ENCODE results near the gene ZP1. TPM values are rescaled to one million over a fixed set of nuclear protein-coding genes. Genes with fewer than 3 reads are reported as not detected.
"Not testable (repeated sequence)": the region's sequence is repeated elsewhere in the genome, so short reads cannot be mapped to it uniquely, and the experiment has no call there.

Gene ZP1
- under 1 TPM in 1 of 2 experiments, not detected in 1; 0.34 TPM for total RNA-seq

- peaks cover 2% of the 10 kb centered on the region for H3K27me3 Mint-ChIP-seq (ENCODE audit: low read depth)
- H3K36me3 Mint-ChIP-seq (ENCODE audit: low read depth), result peaks cover 4% of the 10 kb centered on the region
- peaks cover 86% of the 10 kb centered on the region for H3K4me1 Mint-ChIP-seq (ENCODE audit: low read depth)
- POLR2A ChIA-PET, result interaction anchor here (0.7 to 1.3 kb wide), 3 partner anchors 12 to 30 kb away, joined by 3 to 4 read pairs (median 3); no protein-coding TSS in a partner anchor
- DNase-seq (no peak), ATAC-seq (no peak)
- CTCF ChIA-PET, result interaction anchor here (1.0 to 12.6 kb wide), 5 partner anchors 11 to 37 kb away, joined by 3 to 122 read pairs (median 12); partner anchors contain the start of gene PTGDR2
- H3K9me3 Mint-ChIP-seq (ENCODE audit: insufficient read depth), result no peaks in the 10 kb centered on the region
- H3K27ac Mint-ChIP-seq, result peak within 1 kb of the TSS; percentile 87
- peak within 1 kb of the TSS; percentile 61 for H3K4me3 Mint-ChIP-seq
These were observed at the start of gene ZP1 for GRCh38 chr11:60866911-60867870. TSS of gene ZP1 (plus strand) at chr11:60867542. CDS start at chr11:60867562, 20 bp downstream.

GRCh38 chr11:60818057-60818456, 49.3 kb upstream of the ZP1 start:
- DNase-seq (no peak), ATAC-seq (no peak)
- no peak overlapping the region for H3K27ac Mint-ChIP-seq
- H3K27me3 Mint-ChIP-seq (ENCODE audit: low read depth), result peaks cover 8% of the 10 kb centered on the region
- CTCF ChIA-PET, result no interaction called here
- POLR2A ChIA-PET, result no interaction called here
- H3K36me3 Mint-ChIP-seq (ENCODE audit: low read depth), result peaks cover 6% of the 10 kb centered on the region
- no peak overlapping the region for H3K4me3 Mint-ChIP-seq
- H3K4me1 Mint-ChIP-seq (ENCODE audit: low read depth), result no peaks in the 10 kb centered on the region
- H3K9me3 Mint-ChIP-seq (ENCODE audit: insufficient read depth), result peaks cover 15% of the 10 kb centered on the region

- Mint-ChIP-seq H3K4me1 (ENCODE audit: low read depth) (no peaks in the 10 kb centered on the region), H3K36me3 (ENCODE audit: low read depth) (no peaks in the 10 kb centered on the region), H3K27me3 (ENCODE audit: low read depth) (peaks cover 6% of the 10 kb centered on the region), H3K9me3 (ENCODE audit: insufficient read depth) (peaks cover 7% of the 10 kb centered on the region), H3K4me3 (no peak overlapping the region), H3K27ac (no peak overlapping the region)
- DNase-seq (no peak), ATAC-seq (peak; percentile 15)
- ChIA-PET POLR2A (no interaction called here), CTCF (interaction anchor here (1.0 to 3.6 kb wide), 3 partner anchors 10 to 77 kb away, joined by 4 to 29 read pairs (median 16); no protein-coding TSS in a partner anchor)
These were observed 45.3 kb upstream of the ZP1 start for GRCh38 chr11:60821827-60822599.

- POLR2A ChIA-PET; H3K4me1 Mint-ChIP-seq (ENCODE audit: low read depth); H3K36me3 Mint-ChIP-seq (ENCODE audit: low read depth); H3K4me3 Mint-ChIP-seq; DNase-seq; H3K27me3 Mint-ChIP-seq (ENCODE audit: low read depth); H3K9me3 Mint-ChIP-seq (ENCODE audit: insufficient read depth); ATAC-seq; H3K27ac Mint-ChIP-seq: not testable (repeated sequence)
- CTCF ChIA-PET, result interaction anchor here (21.6 kb wide), 1 partner anchor 62 kb away, joined by 610 read pairs; no protein-coding TSS in a partner anchor
These were observed 43.5 kb upstream of the ZP1 start for GRCh38 chr11:60823745-60824306.

GRCh38 chr11:60825118-60825517, 42.2 kb upstream of the ZP1 start:
- ATAC-seq, result no peak
- Mint-ChIP-seq H3K36me3 (ENCODE audit: low read depth) (no peaks in the 10 kb centered on the region), H3K27me3 (ENCODE audit: low read depth) (peaks cover 4% of the 10 kb centered on the region), H3K4me1 (ENCODE audit: low read depth) (no peaks in the 10 kb centered on the region), H3K4me3 (no peak overlapping the region), H3K27ac (no peak overlapping the region), H3K9me3 (ENCODE audit: insufficient read depth) (no peaks in the 10 kb centered on the region)
- POLR2A ChIA-PET, result no interaction called here
- no peak for DNase-seq
- CTCF ChIA-PET, result interaction anchor here (0.8 to 21.6 kb wide), 2 partner anchors 61 to 74 kb away, joined by 4 to 610 read pairs; no protein-coding TSS in a partner anchor

GRCh38 chr11:60825790-60826189, 41.6 kb upstream of the ZP1 start:
- no peaks in the 10 kb centered on the region for H3K4me1 Mint-ChIP-seq (ENCODE audit: low read depth)
- H3K9me3 Mint-ChIP-seq (ENCODE audit: insufficient read depth), result no peaks in the 10 kb centered on the region
- H3K4me3 Mint-ChIP-seq, result no peak overlapping the region

GRCh38 chr11:60830478-60831142, 36.7 kb upstream of the ZP1 start:
- Mint-ChIP-seq H3K27me3 (ENCODE audit: low read depth) (peaks cover 12% of the 10 kb centered on the region), H3K36me3 (ENCODE audit: low read depth) (no peaks in the 10 kb centered on the region), H3K9me3 (ENCODE audit: insufficient read depth) (no peaks in the 10 kb centered on the region), H3K4me1 (ENCODE audit: low read depth) (peaks cover 16% of the 10 kb centered on the region), H3K4me3 (no peak overlapping the region), H3K27ac (no peak overlapping the region)
- peak; percentile 28 for ATAC-seq
- POLR2A ChIA-PET, result interaction anchor here (1.0 to 1.2 kb wide), 3 partner anchors 58 to 75 kb away, joined by 3 to 4 read pairs (median 4); no protein-coding TSS in a partner anchor
- CTCF ChIA-PET, result interaction anchor here (0.6 to 21.6 kb wide), 27 partner anchors 9 to 555 kb away, joined by 3 to 610 read pairs (median 7); partner anchors contain the start of genes CCDC86, PRPF19, PTGDR2 and TMEM109
- no peak for DNase-seq

More at GRCh38 chr11:60825790-60826189, 41.6 kb upstream of the ZP1 start:
- ATAC-seq, result no peak
- no peak for DNase-seq
- H3K27ac Mint-ChIP-seq, result no peak overlapping the region
- H3K27me3 Mint-ChIP-seq (ENCODE audit: low read depth), result peaks cover 4% of the 10 kb centered on the region
- ChIA-PET POLR2A (no interaction called here), CTCF (interaction anchor here (21.6 kb wide), 1 partner anchor 60 kb away, joined by 610 read pairs; no protein-coding TSS in a partner anchor)
- H3K36me3 Mint-ChIP-seq (ENCODE audit: low read depth), result no peaks in the 10 kb centered on the region

GRCh38 chr11:60831143-60831500, 36.2 kb upstream of the ZP1 start:
- ATAC-seq (peak; percentile 97), DNase-seq (peak; percentile 88)
- Mint-ChIP-seq H3K9me3 (ENCODE audit: insufficient read depth) (no peaks in the 10 kb centered on the region), H3K27me3 (ENCODE audit: low read depth) (peaks cover 14% of the 10 kb centered on the region), H3K4me3 (no peak overlapping the region), H3K36me3 (ENCODE audit: low read depth) (no peaks in the 10 kb centered on the region), H3K4me1 (ENCODE audit: low read depth) (peaks cover 22% of the 10 kb centered on the region), H3K27ac (no peak overlapping the region)
- CTCF ChIA-PET, result interaction anchor here (0.6 to 21.6 kb wide), 32 partner anchors 9 to 555 kb away, joined by 3 to 610 read pairs (median 6); partner anchors contain the start of genes CCDC86, PRPF19, PTGDR2 and TMEM109
- POLR2A ChIA-PET, result interaction anchor here (1.0 to 1.5 kb wide), 4 partner anchors 56 to 75 kb away, joined by 3 to 7 read pairs (median 4); no protein-coding TSS in a partner anchor

GRCh38 chr11:60831501-60832079, 35.8 kb upstream of the ZP1 start:
- DNase-seq (no peak), ATAC-seq (no peak)
- Mint-ChIP-seq H3K27ac (no peak overlapping the region), H3K36me3 (ENCODE audit: low read depth) (no peaks in the 10 kb centered on the region), H3K4me3 (no peak overlapping the region), H3K9me3 (ENCODE audit: insufficient read depth) (no peaks in the 10 kb centered on the region), H3K27me3 (ENCODE audit: low read depth) (peaks cover 14% of the 10 kb centered on the region), H3K4me1 (ENCODE audit: low read depth) (peaks cover 22% of the 10 kb centered on the region)
- ChIA-PET CTCF (interaction anchor here (0.9 to 21.6 kb wide), 30 partner anchors 9 to 554 kb away, joined by 3 to 610 read pairs (median 7); partner anchors contain the start of genes CCDC86, PRPF19, PTGDR2 and TMEM109), POLR2A (interaction anchor here (1.0 to 1.5 kb wide), 3 partner anchors 56 to 74 kb away, joined by 4 to 7 read pairs (median 4); no protein-coding TSS in a partner anchor)

GRCh38 chr11:60834742-60835533, 32.4 kb upstream of the ZP1 start:
- H3K27ac Mint-ChIP-seq, result peak overlapping the region; percentile 15

More at GRCh38 chr11:60834742-60835533, 32.4 kb upstream of the ZP1 start:
- ATAC-seq, result no peak
- ChIA-PET CTCF (interaction anchor here (0.7 to 21.6 kb wide), 3 partner anchors 51 to 63 kb away, joined by 3 to 610 read pairs (median 187); no protein-coding TSS in a partner anchor), POLR2A (interaction anchor here (1.0 kb wide), 1 partner anchor 36 kb away, joined by 3 read pairs; no protein-coding TSS in a partner anchor)
- Mint-ChIP-seq H3K4me3 (no peak overlapping the region), H3K4me1 (ENCODE audit: low read depth) (peaks cover 36% of the 10 kb centered on the region), H3K36me3 (ENCODE audit: low read depth) (no peaks in the 10 kb centered on the region), H3K9me3 (ENCODE audit: insufficient read depth) (no peaks in the 10 kb centered on the region), H3K27me3 (ENCODE audit: low read depth) (peaks cover 14% of the 10 kb centered on the region)
- no peak for DNase-seq
